Muscle layer of colon (tissue), 2 donors: ENCODE measurements around the gene DNAH14.

Experiments used
- H3K27ac ChIP-seq: one replicate; pipeline ENCODE4 v1.7.0; 2013; ENCODE audit warnings: low read depth, mild to moderate bottlenecking, low read length, moderate library complexity
- H3K27me3 ChIP-seq, 2 donors: one replicate each; pipeline ENCODE4 v1.7.0; 2013; ENCODE audit warnings: low read length in 2 of 2, mild to moderate bottlenecking in 2 of 2; ENCODE audit not compliant: insufficient read depth in 2 of 2, control insufficient read depth in 1 of 2
- H3K36me3 ChIP-seq: one replicate; pipeline ENCODE4 v1.7.0; 2013; ENCODE audit warnings: mild to moderate bottlenecking, low read length; ENCODE audit not compliant: insufficient read depth
- H3K4me1 ChIP-seq: one replicate; pipeline ENCODE4 v1.7.0; 2013; ENCODE audit warnings: mild to moderate bottlenecking, low read length; ENCODE audit not compliant: insufficient read depth
- H3K4me3 ChIP-seq, 2 donors: one replicate each; pipeline ENCODE4 v1.7.0; 2013; ENCODE audit warnings: low read length in 2 of 2, low read depth in 1 of 2, mild to moderate bottlenecking in 1 of 2, moderate library complexity in 1 of 2
- H3K9ac ChIP-seq: one replicate; pipeline ENCODE4 v1.7.0; 2013; ENCODE audit warnings: low read length
- H3K9me3 ChIP-seq: one replicate; pipeline ENCODE4 v1.7.0; 2013; ENCODE audit warnings: mild to moderate bottlenecking, low read length
- donor health status: abdominal sarcoma.
- donor health status: Adenocarcinoma of cecum.

DNAH14 gene

DNA sequence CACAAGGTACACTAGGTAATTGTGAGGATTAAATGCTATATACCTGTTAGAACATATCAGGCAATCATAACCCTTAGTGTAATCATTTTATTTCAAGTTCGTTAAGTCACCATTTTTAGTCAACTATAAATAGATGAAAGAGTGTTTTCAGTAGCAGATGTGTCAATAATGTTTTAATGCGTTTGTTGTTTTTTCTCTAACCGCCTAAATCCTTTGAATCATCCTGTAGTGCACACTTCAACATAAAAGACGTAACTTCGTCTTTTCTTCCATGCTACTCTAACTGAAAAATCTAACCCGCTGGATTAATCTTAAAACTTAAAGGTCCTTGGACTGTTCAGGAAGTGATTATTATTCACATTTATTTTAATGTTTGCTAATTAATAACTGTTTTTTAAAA lies 505.6 kb downstream of the DNAH14 start:
- Histone ChIP-seq H3K4me1 (peaks cover 26% of the 10 kb centered on the region), H3K9me3 (no peaks in the 10 kb centered on the region), H3K9ac (no peak overlapping the region), H3K27ac (no peak overlapping the region), H3K27me3 (no peaks in the 10 kb centered on the region), H3K36me3 (peaks cover 8% of the 10 kb centered on the region), H3K4me3 (no peak overlapping the region)

DNA sequence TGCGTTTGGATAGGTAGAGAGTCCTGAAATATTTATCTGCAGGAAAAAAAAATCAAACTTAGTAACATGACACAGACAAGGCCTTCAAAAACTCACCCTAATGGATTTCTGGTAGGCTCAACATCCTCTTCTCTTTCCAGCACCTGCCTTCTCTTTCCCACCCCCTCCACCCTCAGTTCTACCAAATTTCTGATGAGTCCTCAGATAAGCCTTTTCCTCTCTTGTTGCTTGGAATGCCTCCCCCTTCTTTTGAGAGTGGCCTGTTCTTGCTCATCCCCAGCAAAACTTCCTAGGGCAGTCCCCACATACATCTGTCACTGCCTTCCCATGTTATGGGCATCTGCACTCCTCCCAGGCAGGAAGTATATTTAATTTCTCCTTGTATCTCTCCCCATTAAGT lies 506.0 kb downstream of the DNAH14 start:
- peaks cover 8% of the 10 kb centered on the region for H3K36me3 ChIP-seq
- H3K4me1 ChIP-seq = peaks cover 26% of the 10 kb centered on the region
- no peak overlapping the region for H3K4me3 ChIP-seq
- H3K9me3 ChIP-seq = no peaks in the 10 kb centered on the region
- H3K9ac ChIP-seq = no peak overlapping the region
- H3K27ac ChIP-seq = peak overlapping the region; percentile 32
- no peaks in the 10 kb centered on the region for H3K27me3 ChIP-seq

DNA sequence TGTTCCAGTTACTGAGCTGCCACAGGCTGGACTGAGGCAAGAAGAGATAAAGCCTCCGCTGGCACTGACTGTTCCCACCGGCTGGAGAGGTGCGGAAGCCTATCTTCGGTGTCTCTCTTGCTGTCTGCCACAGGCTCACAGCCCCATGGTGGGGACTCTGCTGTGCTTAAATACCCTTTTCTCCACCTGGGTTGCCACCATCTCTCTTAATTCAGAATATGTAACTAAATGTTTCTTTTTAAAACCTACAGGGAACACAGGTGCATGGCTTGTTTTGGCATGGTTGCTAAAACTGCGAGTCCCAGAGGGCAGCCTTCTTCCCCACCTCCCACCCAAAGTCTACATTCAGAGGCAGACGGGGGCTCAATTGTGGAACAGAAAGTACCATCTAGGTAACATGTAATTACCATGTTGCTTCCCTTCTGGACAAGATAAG lies 506.5 kb downstream of the DNAH14 start:
- no peak overlapping the region for H3K4me3 ChIP-seq
- H3K36me3 ChIP-seq = peaks cover 8% of the 10 kb centered on the region
- H3K27ac ChIP-seq = peak overlapping the region; percentile 32
- no peaks in the 10 kb centered on the region for H3K27me3 ChIP-seq
- peaks cover 30% of the 10 kb centered on the region for H3K4me1 ChIP-seq
- no peaks in the 10 kb centered on the region for H3K9me3 ChIP-seq
- no peak overlapping the region for H3K9ac ChIP-seq

DNA sequence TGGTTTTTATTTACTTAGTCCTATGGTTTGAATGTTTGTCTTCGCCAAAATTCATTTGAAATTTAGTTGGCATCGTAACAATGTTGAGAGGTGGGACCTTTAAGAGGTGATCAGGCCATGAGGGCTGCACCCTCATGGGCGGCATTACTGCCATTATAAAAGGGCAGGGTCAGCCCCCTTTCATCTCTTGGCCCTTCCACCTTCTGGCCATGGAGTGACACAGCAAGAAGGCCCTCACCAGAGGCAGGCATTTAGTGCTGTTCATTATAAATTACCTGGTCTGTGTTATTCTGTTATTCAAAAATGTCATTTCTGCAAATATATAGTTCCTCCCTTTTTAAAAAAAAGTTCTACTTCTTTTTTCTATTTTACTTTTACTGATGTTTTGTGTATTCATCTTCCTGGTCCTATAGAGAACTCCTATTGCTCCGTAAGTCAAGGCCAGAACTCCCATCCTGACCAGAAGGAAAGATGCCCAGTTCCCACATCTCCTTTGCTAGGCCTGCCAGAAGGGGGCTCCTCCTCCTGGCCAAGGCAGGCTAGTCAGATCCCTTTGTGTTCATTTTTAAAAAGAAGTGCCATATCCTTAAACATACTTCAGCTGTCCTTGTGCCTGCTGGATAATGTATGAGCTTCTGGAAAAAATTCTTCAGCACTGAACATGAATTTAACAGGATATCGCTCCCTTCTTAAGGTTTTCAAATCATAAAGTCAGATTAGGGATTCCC lies 508.4 kb downstream of the DNAH14 start:
- no peaks in the 10 kb centered on the region for H3K9me3 ChIP-seq
- peak overlapping the region; percentile 45 for H3K27ac ChIP-seq
- no peaks in the 10 kb centered on the region for H3K27me3 ChIP-seq
- no peak overlapping the region for H3K9ac ChIP-seq
- peaks cover 8% of the 10 kb centered on the region for H3K36me3 ChIP-seq
- H3K4me1 ChIP-seq = peaks cover 47% of the 10 kb centered on the region
- no peak overlapping the region for H3K4me3 ChIP-seq

DNA sequence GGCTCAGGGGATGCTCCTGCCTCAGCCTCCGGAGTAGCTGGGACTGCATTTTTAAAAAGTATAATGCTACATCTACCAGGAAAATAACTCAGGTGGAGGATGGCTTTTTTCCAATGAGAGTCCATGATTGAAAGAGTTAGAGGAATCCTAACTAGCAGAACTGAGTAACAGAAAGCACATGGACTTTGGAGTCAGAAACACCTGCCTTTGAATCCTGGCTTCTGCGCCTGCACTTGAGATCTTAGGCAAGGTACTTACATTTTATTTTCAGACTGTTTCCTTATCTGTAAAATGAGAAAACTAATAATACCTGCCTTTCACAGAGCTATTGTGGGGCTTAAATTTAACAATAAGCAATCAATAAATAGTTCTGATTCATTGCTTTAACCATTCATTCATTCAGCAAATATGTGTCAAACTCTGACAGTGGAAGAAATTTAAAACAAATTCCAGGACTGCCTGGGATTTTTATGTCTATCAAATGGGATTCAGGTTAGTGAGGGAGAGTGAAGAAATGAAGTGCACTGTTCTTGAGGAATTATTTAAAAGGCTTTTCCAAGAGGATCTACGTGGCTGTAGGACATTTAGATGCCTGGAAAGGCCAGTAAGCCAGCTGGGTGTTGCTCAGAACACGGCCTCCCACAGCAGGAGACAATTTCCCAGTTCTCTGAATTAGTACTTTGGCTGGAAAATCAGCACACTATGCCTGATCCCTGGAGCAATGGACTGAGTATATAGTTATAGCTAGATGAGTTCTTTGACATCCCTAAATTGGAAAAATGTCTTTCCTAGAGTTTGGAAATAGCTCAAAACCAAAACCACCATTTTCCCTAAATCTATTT lies 511.1 kb downstream of the DNAH14 start:
- H3K9ac ChIP-seq = no peak overlapping the region
- no peaks in the 10 kb centered on the region for H3K27me3 ChIP-seq
- H3K27ac ChIP-seq = peak overlapping the region; percentile 77
- no peak overlapping the region for H3K4me3 ChIP-seq
- peaks cover 8% of the 10 kb centered on the region for H3K36me3 ChIP-seq
- H3K9me3 ChIP-seq = no peaks in the 10 kb centered on the region
- peaks cover 75% of the 10 kb centered on the region for H3K4me1 ChIP-seq

DNA sequence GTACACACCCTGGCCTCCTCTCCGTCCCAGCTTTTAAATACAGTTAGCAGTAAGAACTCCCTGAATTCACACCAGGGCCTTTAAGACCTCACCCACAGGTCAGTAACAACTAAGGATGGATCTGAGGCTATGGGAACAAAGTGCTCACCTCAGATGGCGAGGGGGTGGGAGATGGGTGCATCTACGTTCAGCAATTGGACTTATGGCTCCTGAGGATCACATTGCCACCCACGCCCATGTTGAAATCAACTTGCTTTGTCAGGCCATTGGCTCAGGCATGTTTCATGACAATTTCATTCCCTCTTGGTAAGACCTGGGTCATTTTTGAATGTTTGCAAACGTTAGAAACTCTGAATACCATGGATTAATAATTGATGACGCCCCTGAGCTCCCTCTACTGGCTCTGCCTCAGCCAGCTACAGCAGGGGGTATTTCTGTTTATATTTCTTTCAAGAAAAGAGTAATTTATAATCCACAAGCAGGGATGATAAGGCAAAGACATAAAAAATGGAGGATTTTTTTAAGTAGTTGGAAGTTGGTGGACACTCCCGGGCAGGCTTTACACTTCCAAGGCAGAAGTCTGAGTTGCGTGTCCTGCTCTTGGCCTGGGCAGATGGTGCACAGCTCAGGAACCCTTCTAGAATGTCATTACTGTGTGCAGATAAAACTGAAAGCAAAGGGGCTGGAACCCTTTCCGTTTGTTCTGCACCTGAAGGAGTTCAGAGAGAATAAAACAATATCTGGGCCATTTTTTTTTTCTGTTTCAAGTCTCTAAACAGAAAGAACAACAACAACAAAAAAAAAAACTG lies 512.0 kb downstream of the DNAH14 start:
- H3K27ac ChIP-seq = peak overlapping the region; percentile 77

DNA sequence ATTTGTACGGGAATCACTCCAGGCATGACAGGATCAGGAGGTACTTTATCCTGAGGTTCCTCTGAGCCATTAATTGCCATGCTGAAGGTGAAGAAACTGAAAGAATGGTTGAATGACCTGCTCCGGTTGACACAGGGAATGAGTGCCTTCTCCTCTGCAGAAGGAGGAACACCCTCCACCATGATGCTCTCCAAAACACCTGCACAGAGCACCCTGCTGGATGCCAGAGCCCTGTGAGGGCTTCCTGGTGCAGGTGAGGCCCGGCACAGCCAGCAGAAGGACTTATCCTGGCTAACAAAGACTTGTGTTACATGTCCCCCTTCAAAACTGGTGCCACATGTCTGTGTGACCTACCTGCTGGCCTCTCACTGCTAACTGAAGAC lies 512.6 kb downstream of the DNAH14 start:
- Histone ChIP-seq H3K4me1 (peaks cover 90% of the 10 kb centered on the region), H3K4me3 (no peak overlapping the region), H3K27ac (peak overlapping the region; percentile 77), H3K36me3 (no peaks in the 10 kb centered on the region), H3K9ac (no peak overlapping the region), H3K9me3 (no peaks in the 10 kb centered on the region), H3K27me3 (no peaks in the 10 kb centered on the region)

More for the DNA sequence above, 512.0 kb downstream of the DNAH14 start:
- no peaks in the 10 kb centered on the region for H3K27me3 ChIP-seq
- H3K4me1 ChIP-seq = peaks cover 84% of the 10 kb centered on the region
- no peak overlapping the region for H3K9ac ChIP-seq
- H3K36me3 ChIP-seq = no peaks in the 10 kb centered on the region
- no peak overlapping the region for H3K4me3 ChIP-seq
- no peaks in the 10 kb centered on the region for H3K9me3 ChIP-seq

DNA sequence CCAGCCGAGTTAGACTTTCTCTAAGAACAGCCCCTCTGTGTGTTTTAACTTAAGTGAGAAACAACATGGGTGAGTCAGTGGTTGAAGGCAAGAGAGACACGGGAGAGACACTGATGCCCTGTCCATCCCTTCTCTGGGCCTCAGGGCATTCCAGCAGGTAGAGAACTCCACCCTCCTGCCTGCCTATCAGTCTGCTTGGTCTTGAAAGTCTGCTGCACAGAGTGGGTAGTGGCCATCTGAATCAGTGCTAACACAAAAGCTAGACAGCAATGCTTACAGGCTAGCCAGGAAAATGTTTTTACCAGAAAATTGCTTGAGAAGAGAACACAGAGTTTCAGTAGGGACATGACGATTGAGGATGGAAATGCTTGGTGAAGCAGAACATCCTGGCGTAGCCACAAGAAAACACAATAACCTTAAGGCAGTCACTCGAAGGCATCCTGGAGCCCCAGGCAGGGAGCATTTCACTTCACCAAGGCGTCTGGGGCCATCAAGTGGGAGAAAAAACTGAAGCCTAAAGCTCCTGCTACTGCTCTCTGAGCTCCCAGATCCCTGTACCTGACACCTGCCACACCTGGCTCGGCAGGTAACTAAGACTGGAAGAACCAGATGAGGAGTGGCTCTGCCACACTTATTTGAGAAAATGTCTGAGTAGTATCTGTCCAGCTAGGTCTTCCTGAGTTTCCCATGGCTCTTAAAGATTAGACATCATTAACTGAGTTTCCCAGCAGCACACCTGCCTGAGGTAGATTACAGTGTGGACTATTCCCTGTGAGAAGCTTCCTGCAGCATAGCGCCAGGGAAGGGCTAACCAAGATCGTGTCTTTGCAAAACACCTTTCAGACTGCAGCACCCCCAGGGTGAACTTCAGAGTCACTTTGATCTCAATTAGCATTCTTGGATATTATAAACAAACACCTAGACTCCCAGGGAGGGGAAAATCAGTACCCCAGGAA lies 516.4 kb downstream of the DNAH14 start:
- peak overlapping the region; percentile 82 for H3K9ac ChIP-seq
- H3K27ac ChIP-seq = peak overlapping the region; percentile 91
- H3K9me3 ChIP-seq = no peaks in the 10 kb centered on the region
- H3K36me3 ChIP-seq = peaks cover 3% of the 10 kb centered on the region
- H3K4me1 ChIP-seq = peaks cover 92% of the 10 kb centered on the region
- peak overlapping the region in 1 of 2 donors; percentile 14 for H3K4me3 ChIP-seq
- no peaks in the 10 kb centered on the region for H3K27me3 ChIP-seq

DNA sequence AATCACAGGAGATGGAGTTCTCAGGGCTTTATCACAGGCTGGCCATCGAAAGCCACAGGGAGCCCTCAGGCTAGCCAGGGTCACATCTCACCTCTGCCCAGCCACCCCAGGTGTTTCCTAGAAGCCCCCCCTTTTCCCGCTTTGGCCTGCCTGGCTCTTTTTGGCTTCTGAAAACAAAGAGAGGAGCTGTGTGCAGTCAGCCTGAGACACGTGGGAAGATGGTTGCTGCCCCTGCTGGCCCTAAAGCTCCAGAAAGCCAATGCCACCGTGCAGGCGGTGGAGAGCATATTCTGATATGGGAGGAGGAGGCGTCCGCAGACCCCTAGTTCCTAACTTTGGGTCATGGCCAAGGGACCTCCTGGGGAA lies 517.1 kb downstream of the DNAH14 start:
- Histone ChIP-seq H3K4me3 (no peak overlapping the region), H3K9me3 (no peaks in the 10 kb centered on the region), H3K27me3 (no peaks in the 10 kb centered on the region), H3K4me1 (peaks cover 91% of the 10 kb centered on the region), H3K27ac (peak overlapping the region; percentile 91), H3K9ac (peak overlapping the region; percentile 82), H3K36me3 (peaks cover 8% of the 10 kb centered on the region)

DNA sequence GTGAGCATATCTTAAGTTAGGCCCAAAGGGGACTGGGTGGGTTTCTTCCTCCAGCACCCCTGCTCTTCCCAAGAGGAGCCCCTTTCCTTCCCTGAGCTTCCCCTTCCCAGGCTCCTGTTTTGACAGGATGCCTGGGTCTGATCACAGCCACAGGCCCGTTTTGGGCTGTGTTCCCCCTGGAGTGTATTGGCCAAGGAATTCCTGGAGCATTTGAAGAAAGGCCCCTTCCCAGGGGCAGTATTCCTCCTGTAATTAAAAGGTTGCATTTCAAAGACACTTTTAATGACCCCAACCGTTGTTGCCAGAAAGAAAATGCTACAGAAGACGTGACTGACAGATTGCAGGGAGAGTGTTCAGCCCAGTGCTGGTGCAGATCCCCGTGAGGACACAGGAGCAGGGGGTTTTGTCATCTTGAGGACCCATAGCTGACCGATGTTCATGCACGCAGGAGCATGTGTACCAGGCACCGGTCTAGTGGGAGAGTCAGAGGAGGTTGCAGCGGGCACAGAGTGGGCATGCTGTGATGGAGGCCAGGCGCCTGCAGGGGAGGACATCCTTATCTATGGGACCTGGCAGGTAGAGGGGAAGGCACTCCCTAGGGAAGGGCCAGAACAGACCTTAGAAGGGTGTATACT lies 517.6 kb downstream of the DNAH14 start:
- H3K36me3 ChIP-seq = peaks cover 8% of the 10 kb centered on the region
- H3K9me3 ChIP-seq = no peaks in the 10 kb centered on the region
- peak overlapping the region; percentile 82 for H3K9ac ChIP-seq
- H3K4me3 ChIP-seq = no peak overlapping the region
- H3K27me3 ChIP-seq = no peaks in the 10 kb centered on the region
- H3K27ac ChIP-seq = peak overlapping the region; percentile 91
- peaks cover 91% of the 10 kb centered on the region for H3K4me1 ChIP-seq
